ENCODE results near the gene EIF2A.
A peak's percentile ranks its signal among the peaks of the same experiment; 100 is the strongest.

The EIF2A gene

DNA sequence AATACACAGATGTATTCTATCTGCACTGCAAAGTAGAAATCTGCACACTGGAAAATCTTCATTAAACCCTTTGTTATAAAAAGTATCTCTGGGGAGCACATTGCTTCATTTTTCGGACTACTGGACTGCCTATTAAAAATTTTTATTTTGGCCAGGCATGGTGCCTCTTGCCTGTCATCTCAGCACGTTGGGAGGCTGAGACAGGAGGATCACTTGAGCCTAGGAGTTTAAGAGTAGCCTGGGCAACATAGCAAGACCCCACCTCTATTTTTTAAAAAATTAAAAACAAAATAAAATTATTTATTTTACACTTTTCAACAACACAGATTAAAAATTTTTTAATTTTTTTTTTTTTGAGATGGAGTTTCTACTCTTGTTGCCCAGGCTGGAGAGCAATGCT, 6.3 kb upstream of the EIF2A start:
- in situ Hi-C loops (cut with HindIII; ENCODE audit: low pct_ligation_motif_present, low pct_unique_long_range_greater_than_20kb, low sequenced_read_pairs) = no loop called here
- no peak for DNase-seq

DNA sequence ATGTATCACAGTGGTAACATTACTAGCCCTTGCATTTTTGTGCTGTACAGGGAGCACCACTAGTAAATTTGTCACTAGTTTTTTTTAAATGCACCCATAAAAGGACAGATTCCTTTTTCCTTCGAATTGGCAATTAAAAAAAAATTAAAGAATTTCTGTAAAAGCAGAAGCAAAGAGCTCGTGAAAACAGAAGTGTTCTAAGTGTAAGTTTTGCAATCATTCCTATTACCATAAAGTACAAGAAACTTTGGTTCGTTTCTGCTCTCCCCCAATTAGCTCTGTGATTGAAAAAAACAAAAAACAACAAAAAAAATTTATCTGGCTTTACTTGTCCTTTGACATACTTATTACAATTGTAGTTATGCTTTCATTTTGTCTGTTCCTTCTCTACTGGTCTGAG, 5.6 kb upstream of the EIF2A start:
- in situ Hi-C loops (cut with HindIII; ENCODE audit: low pct_ligation_motif_present, low pct_unique_long_range_greater_than_20kb, low sequenced_read_pairs) = no loop called here
- DNase-seq = no peak

DNA sequence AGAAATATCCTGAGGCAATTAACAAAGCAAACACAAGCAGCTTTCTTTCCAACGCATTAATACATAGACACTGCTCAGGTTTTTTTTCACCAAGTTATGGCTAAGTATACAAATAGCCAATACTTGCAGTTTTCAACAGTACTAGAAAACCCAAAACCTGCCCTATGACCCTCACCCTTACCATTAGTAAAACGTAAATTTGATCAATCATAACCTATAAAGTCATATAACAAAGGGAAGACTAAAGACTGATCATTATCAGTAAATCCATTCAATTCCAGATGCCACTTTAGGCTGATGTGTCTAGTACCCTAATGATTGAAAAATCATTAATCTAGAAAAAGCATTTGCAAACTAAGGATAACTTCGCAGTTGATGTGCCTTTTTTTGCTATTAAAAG, 3.5 kb upstream of the EIF2A start:
- in situ Hi-C loops (cut with HindIII; ENCODE audit: low pct_ligation_motif_present, low pct_unique_long_range_greater_than_20kb, low sequenced_read_pairs) = no loop called here
- no peak for DNase-seq

DNA sequence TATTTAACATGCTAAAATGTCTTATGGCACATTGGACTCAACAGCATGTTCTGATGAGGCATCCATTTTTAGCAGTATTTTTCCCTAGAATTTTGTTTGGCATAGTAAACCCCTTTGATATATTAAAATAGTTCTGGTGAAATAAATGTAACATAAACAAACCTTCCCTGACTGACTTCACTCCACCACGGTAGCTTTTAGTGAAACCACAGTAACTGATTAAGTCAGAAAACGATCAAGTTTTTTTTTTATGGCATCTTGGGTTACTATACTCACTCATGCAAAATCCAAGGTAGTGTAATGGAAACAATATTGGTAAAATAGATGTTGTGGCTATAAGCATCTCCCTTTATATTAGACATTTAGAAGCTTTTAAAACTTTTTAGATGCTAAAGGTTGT, 3.1 kb upstream of the EIF2A start:
- in situ Hi-C loops (cut with HindIII; ENCODE audit: low pct_ligation_motif_present, low pct_unique_long_range_greater_than_20kb, low sequenced_read_pairs) = no loop called here
- DNase-seq = no peak

DNA sequence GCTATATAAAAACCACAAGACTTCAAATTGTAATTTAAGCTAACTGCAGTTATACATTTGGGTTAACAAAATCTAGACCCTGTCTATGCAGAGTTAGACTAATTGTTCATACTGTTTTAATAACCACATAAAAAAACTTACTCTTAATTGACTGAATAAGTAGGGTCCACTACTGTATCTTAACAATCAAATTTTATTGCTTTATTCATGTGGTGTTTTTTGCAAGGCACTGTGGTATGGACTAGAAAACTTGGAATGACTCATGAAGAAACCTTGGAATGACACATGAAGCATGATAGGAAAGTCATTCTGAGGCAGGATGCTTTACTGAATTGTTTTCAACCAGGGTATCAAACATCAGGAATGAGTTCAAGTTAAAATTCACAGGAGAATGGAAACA, 2.5 kb upstream of the EIF2A start:
- in situ Hi-C loops (cut with HindIII; ENCODE audit: low pct_ligation_motif_present, low pct_unique_long_range_greater_than_20kb, low sequenced_read_pairs) = no loop called here
- peak; percentile 63 for DNase-seq

DNA sequence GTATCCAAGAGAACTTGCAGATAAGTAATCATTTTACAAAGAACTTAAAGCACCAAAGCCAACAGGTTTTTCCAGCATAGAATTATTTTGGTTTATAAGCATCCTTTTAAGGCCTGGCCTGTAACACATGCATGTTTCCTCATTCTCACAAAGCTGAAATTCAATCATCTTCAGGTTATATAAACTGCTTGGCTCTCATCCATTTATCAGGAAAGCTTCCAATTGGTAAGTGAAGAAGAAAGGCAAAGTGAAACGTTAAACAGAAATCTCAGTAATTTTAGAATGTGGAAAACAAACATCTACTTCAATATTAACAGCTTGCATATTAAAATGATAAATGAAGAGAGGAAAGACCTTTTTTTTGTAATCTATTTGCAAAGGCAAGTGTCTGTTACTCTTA, 1.9 kb upstream of the EIF2A start:
- in situ Hi-C loops (cut with HindIII; ENCODE audit: low pct_ligation_motif_present, low pct_unique_long_range_greater_than_20kb, low sequenced_read_pairs) = no loop called here
- DNase-seq = no peak

DNA sequence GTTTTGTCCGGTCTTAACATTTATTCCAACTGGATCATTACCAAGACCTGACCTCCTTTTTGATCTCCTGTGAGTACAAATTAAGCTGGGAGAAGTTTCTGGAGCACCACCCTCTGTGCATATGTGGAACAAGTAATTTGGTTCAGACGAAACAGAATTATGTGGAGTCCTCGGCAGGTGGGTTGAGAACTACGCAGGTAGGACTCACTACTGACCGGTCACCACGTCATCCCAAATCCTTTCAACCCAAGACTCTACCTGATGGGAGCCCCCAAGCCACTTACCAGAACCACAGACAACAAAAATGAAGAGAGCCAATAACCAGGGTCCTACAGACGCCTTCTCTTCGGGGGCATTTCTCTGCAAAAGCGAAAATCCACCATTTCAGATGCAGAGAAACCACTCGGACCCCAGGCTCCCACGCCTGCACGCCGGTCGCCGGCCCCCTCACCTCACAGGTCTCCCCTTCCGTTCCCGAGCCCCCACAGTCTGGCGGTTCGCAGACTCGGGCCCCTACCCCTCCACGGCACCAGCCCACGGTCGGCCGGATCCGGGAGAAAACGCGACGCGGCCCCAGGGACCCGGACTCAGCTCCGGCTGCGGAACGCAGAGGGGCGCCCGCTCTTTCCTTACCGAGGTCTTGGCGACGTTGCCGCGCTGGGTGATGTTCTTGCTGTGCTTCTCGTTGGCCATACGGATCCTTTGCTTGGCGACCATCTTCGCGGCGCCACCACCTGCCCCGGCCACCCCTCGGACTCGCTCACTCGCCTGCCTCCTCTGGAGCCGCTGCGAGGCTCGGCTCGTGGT, 965 bp upstream of the EIF2A start:
- in situ Hi-C loops (cut with HindIII; ENCODE audit: low pct_ligation_motif_present, low pct_unique_long_range_greater_than_20kb, low sequenced_read_pairs) = no loop called here
- DNase-seq = peak; percentile 6

DNA sequence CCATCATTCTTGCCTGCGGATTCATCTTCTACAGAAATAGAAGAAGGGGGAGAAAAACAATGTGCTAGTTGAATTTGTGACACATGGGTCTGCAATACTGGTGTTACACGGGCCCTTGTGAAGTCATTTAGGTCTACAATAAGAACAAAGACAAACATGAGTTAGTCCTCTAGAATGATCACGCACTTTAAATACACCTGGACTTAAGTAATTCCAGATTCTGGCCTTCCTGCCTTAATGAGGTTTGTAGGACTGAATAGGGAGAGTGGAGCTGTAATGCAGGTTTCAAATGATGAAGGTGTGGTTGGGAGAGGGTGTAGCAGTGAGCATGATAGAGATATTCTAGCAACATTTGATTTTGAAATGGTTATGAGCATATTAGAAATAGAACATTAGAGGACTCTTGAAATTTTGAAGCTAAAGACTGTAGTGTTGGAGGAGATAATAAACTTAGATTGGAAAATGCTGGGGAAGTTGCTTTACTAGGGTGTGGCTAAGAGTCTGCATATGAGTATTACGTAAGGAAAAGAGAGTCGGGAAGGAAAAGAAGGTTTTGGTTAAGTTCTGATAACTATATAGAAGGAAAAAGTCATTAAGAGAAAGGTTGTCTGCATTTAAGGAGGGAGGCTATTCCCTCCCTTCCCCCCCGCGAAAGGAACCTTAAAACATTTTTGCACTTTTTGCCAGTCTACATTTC, 606 bp downstream of the EIF2A start:
- DNase-seq = no peak
- in situ Hi-C loops (cut with HindIII; ENCODE audit: low pct_ligation_motif_present, low pct_unique_long_range_greater_than_20kb, low sequenced_read_pairs) = no loop called here

DNA sequence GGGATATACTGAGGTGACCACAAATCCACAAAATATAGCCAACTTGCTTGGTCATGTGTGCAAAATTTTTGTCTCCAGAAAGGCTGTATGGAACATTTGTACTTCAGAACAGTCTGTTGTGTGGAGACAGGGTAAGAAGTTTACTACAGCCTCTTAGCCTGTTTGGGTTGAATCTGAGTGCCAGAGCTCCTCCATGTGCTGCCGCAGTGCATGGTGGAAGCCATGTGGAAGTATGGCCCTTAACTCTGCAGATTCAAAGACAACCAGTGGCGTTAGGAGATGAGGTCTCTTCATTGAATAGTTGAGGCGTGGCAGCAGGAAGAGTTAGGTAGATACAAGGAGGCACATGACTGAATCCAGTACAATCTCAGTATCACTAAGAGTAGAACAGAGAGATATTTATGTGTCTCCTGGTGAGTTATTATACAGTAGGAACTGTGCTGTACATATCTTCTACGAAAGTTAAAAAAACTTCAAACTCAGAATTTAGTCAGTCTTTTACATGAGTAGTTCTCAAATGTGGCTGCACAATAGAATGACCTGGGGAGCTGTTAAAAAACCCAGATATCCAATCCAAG, 9.4 kb downstream of the EIF2A start:
- DNase-seq = no peak
- in situ Hi-C loops (cut with HindIII; ENCODE audit: low pct_ligation_motif_present, low pct_unique_long_range_greater_than_20kb, low sequenced_read_pairs) = no loop called here

DNA sequence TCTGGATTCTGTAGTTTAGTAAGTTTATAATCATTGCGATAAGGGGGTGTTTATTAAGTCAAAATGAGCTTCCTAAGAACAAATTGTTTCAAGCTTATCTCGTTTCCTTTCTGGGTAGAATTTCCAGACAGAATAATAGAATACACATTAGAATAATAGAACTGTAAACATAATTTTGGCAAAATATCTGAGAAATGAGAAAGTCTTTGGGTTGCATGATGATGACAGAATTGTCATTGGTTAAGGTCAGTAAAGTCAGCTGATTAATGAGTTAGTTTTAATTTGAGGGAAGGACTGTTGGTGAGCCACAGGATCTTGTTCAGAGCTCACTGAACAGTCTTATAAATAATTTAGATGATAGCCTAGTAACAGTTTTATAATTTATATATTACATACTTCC, 10.2 kb downstream of the EIF2A start:
- DNase-seq = no peak
- in situ Hi-C loops (cut with HindIII; ENCODE audit: low pct_ligation_motif_present, low pct_unique_long_range_greater_than_20kb, low sequenced_read_pairs) = no loop called here

DNA sequence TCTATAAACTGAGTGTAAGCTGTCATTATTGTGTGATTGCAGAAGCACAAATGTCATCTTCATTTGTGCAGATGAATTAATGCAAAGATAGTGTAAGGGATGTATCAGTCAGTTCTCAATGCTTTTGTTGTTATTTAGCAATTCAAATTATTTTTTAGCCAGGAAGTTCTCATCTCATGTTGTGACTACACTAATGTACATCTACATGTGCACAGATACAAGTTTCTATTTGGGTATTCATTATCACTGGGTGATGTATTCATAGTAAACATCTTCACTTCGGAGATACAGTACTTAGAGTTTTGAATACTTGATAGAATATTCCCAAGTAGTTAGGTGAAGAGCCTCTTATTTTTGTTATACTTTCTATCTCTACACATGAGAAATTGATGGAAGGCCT, 11.1 kb downstream of the EIF2A start:
- in situ Hi-C loops (cut with HindIII; ENCODE audit: low pct_ligation_motif_present, low pct_unique_long_range_greater_than_20kb, low sequenced_read_pairs) = no loop called here
- no peak for DNase-seq

DNA sequence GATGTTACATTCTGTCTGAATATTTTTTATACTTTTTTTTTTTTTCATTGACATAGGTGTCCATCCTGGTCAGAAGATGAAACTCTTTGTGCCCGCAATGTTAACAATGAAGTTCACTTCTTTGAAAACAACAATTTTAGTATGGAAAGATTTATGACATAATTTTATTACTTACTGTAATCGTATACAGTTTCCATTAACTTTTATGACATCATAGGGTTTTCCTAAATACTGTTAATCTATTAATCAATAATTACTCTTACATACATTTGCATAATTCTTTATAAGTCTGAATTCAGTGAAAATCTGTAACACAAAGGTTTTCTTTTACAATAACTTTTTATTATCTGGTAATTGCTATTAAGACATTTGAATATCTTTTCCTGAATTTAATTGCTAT, 17.7 kb downstream of the EIF2A start:
- in situ Hi-C loops (cut with HindIII; ENCODE audit: low pct_ligation_motif_present, low pct_unique_long_range_greater_than_20kb, low sequenced_read_pairs) = no loop called here
- DNase-seq = no peak

DNA sequence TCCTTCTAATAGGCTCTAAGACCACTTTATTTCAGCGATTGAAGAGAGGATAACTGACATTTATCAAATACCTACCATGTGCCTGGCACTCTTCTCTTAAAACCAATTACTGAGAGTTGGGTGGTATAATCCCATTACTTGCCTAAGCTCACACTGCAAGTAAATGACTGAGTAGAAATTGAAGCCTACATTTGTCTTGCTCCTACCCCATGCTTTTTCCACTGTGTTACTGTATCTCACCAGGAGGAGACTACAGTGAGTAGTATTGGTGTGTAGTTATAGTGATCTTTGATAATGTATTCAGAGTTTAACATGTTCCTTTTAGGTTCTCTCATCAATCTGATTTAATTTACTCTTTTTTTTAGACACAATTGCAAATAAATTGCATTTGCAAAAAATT, 20.7 kb downstream of the EIF2A start:
- no peak for DNase-seq
- in situ Hi-C loops (cut with HindIII; ENCODE audit: low pct_ligation_motif_present, low pct_unique_long_range_greater_than_20kb, low sequenced_read_pairs) = no loop called here

DNA sequence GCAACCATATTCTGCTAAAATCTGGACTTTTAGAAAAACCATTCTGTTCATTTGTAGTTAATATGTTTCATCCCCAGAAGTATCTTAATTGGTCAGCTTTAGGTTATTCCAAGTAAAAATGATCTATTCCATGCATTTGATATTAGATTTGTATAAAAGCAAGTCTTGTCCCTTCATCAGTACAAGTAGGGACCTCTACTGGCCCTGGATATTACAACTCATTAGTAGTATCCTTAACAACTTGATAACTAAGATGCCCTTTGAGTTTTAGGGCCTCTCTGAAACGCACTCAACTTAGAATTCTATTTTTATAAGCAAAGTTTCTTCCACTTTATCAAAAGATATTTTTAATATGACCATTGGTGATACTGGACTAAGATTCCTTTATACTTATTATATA, 31.3 kb downstream of the EIF2A start:
- in situ Hi-C loops (cut with HindIII; ENCODE audit: low pct_ligation_motif_present, low pct_unique_long_range_greater_than_20kb, low sequenced_read_pairs) = no loop called here
- DNase-seq = no peak

DNA sequence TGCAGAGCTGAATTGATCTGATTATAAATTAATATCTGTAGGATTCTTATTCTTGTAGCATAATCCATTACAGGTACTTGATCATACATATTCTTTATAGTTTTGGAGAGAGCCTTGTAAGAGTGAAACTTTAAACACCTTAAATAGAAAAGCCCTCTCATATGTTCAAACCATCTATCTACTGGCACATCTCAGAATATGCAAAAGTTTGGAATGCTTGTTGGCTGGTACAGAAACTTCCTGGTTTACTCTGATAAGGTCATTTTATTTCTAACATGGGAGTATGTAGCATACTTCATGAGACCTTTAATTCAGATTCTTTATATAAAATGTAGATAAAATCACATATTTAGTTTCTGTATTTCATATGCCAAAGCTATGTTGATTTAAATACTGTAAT, 34.6 kb downstream of the EIF2A start:
- no peak for DNase-seq
- in situ Hi-C loops (cut with HindIII; ENCODE audit: low pct_ligation_motif_present, low pct_unique_long_range_greater_than_20kb, low sequenced_read_pairs) = no loop called here

DNA sequence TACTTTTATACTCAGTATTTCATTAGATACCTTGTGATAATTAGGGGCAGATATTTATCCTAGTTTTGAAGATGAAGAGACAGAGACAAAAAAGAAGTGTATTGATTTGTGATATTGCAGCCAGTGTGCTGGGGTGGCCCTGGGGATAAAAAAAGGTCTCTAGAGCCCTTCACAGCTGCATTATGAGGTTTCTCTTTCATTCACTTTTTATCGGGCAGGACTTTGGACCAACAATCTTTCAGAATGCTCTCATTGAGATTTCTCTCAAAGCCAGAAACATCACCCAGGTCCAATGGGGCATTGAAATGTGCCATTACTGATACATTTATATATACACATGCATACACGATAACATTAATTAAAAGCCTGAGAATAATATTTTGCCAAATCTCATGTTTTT, 36.0 kb downstream of the EIF2A start:
- in situ Hi-C loops (cut with HindIII; ENCODE audit: low pct_ligation_motif_present, low pct_unique_long_range_greater_than_20kb, low sequenced_read_pairs) = no loop called here
- DNase-seq = no peak

DNA sequence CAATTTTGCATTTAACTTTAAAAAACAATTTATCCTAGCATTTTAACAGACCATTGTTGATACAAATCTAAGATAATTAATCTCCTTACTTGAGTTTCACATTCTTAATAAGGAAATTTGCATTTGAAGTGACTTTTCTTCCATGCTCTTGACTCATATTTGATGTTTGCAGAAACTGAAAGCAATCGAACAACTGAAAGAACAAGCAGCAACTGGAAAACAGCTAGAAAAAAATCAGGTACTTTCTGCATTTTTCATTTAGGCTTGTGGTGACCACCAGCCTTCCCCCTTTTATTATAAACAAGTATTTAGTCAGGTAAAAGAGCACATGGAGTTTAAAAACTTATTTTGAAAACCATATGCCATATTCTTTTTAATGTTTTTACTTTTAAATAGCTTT, 36.4 kb downstream of the EIF2A start:
- in situ Hi-C loops (cut with HindIII; ENCODE audit: low pct_ligation_motif_present, low pct_unique_long_range_greater_than_20kb, low sequenced_read_pairs) = no loop called here
- no peak for DNase-seq

DNA sequence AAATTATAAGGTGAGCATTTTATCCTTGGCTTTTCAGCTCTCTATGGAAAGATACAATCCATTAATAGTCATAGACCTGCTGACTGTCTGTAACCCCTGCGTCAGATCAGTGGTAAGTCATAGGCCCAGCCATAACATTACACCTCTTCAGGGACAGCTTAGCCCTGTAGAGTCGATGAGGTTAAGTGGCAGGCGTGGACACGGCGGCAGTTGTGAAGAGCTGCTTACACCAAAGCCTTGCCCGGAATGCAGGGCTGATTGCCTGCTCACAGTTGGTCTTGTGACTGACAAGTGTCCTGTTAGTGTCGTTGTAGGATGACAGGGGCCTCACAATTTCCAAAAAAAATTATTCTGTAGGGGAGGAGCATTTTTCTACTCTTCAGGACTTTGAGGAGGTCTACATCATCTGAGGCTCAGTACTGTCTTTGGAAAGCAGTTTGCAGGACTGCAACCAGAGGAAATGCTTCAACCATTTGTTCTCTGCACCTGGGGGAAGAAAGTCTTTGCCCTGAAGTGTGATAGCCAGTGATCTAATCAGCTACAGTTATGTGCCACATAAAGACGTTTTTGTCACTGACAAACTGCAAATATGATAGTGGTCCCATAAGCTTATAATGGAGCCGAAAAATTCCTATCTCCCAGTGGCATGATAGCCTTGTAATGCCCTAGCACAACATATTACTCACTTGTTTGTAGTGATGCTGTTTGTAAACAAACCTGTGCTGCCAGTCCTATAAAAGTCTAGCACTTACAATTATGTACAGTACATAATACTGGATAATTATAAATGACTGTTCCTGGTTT, 41.6 kb downstream of the EIF2A start:
- in situ Hi-C loops (cut with HindIII; ENCODE audit: low pct_ligation_motif_present, low pct_unique_long_range_greater_than_20kb, low sequenced_read_pairs) = no loop called here
- DNase-seq = no peak

DNA sequence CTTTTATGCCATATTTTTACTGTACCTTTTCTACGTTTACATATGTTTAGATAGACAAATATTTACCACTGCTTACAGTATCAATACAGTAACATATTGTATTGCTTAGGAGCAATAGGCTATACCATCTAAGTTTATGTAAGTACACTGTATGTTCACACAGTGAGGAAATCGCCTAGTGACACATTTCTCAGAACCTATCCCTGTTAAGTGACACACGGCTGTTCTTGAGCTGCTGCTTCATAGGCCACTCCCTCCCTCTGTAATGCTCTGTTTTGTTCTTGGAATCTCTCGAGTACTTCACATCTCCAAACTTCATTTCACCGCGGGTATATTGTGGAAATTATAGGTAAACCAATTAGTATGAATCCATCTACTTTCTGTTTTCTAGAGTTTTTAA, 43.2 kb downstream of the EIF2A start:
- no peak for DNase-seq
- in situ Hi-C loops (cut with HindIII; ENCODE audit: low pct_ligation_motif_present, low pct_unique_long_range_greater_than_20kb, low sequenced_read_pairs) = no loop called here

Data from ACHN (cell line).